Fibroblast of skin of scalp (primary cell): ENCODE results near the gene KRTAP5-6.
"Not testable (repeated sequence)": the region's sequence is repeated elsewhere in the genome, so short reads cannot be mapped to it uniquely, and the experiment has no call there.

ENCODE experiments used
- DNase-seq: peaks from one replicate; pipeline ENCODE4 v3.0.0-alpha.2; 2013

Gene KRTAP5-6

DNA sequence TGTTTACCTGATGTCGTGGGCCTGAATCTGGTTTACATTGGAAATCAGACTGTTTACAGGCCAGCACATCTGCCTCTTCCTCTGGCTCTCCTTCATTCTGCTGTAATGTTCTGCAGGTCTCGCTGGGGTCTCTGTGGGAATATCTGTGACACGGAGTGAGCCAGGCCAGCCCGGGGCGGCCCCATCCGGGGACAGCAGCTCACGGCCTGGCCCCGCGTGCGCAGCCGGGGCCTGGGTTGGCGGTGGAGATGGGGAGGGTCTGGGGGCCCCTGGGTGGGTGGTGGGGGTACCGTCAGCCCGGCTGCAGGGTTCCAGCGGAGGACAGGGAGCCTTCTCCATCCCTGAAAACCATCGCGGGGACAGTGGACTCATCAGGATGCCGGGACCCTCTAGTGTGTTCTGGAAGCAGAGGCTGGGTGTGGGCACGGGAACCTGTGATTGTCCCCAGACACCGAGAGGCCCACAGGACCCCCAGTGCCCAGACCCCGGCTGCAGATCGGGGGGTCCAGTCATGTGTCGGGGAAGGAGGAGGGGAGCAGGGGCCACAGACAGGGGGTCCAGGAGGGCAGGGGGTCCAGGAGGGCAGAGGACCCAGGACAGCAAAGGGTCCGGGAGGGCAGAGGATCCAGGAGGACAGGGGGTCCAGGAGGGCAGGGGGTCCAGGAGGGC is 13.0 kb upstream of the KRTAP5-6 start:
- not testable (repeated sequence) for DNase-seq

DNA sequence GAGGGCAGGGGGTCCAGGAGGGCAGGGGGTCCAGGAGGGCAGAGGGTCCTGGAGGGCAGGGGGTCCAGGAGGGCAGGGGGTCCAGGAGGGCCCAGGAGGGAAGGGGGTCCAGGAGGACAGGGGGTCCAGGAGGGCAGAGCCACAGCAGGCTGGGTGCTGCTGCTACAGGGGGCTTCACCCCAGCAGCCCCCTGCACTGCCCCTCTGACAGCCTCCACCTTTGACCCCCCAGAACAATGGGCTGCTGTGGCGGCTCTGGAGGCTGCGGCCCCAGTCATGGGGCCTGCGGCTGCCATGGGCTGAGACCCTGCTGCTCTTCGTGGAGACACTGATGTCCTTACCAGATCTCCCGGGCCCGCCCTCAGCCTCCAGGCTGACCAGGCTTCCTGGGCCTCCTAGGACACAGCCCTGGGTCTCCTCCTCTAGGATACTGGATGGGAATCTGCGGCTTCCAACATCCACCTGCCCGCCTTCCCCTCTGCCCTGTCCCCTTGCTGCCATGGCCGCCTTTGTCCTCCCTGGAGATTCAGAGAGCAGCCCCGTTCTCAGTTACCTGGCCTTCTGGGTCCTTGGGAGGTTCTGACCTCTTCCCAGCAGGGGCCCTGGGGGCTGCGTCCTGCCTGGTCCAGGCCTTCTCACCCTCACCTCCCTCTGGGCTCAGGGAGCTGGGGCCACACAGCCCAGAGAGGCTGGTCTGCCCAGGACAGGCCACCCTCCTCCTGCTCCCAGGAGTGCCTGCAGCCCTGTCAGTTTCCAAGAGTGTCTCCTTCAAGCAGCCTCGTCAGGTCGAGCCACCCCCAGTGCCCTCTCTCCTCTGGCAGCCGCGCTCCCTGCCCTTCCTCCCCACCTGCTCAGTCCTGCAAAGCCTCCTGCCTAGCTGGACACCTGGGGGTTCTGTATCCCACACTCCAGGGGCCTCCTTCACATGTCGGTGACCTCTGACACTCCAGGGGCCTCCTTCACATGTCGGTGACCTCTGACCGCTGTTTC is 11.8 kb upstream of the KRTAP5-6 start:
- not testable (repeated sequence) for DNase-seq

DNA sequence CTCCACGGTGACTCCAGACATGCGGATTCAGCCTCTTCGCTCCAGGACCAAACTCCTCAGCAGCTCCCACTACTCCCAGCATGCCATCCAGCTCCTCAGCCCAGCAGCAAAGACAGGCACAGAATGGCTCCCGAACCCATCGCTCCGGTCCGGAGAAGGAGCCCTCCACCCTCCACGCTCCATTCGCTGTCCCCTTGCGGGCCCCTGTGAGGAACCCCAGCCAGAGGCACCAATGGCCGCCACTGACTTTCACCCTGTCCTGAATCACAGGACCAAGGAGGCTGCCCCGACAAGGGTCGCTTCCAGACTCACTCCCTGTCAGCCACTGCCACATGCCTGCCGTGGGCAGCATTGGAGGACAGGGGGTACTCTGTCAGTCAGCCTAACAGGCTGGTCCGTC is 10.8 kb upstream of the KRTAP5-6 start:
- not testable (repeated sequence) for DNase-seq

DNA sequence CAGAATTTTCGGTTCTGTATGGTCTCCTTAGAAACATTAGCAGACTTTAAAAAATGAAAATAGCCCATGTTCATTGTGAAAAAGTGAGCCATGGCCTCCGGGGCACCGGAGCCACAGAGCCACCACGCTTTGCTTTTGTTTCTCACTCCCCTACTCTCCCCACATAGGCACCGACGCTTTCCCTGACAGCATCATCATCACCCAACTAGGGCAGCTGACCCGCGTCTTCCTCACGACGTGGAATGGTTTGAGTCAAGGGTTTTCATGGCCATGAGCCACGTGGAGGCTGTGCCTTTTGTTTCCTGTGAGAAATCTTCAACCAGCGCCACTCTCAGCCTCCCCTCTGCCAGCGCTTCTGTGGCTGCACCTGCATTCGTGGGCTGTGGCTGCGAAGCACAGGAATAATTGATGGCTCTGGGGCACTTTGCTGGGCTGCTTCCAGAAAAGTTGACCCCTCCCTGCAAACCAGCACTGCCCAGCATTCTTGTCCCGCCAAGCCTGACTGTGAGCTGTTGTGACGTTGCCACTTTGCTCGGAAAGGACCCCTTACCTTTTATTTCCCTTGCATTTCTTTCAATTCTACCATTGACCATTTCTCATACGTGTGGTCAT is 8.6 kb upstream of the KRTAP5-6 start:
- not testable (repeated sequence) for DNase-seq

DNA sequence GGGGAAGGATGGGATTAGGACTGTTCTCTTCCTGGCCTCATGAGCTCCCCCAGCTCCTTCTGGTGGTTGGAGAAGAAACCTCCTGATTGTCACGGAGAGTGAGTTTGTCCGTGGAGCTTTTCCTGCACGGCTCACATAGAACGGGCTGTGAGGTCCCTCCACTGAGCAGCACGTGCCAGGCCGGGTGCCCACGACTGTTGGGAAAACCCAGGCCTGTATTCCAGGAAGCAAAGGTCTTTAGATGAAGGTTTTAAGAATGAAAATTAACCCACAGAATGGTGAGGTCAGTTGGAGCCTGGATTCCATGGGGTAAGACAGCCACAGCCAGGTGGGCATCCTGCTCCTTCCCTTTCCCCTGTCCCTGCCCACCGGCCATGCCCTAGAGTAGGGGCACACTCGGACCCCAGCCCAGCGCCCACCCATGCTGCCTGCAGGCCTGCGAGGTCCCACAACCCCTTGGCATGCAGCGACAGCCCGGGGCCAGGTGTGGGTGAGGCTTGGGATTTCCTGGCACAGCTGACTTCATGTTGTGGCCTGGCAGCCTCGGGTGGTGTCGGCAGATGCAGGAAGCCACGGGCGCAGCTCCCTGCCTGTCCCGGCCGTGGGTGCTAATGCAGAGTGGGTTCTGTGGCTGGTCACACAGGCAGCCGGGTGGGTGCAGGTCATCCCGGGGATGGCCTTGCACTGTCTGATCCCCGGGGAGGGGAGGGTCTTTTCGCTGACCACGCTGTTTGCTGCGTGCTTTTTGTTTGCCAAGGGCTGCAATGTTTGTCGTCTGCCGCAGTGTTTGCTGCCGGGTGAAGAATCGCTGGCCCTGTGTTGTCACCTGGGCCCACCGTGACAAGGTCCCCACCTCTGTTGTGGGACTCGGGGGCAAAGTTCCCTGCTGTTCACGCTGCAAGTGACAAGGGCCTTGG is 7.5 kb upstream of the KRTAP5-6 start:
- not testable (repeated sequence) for DNase-seq

DNA sequence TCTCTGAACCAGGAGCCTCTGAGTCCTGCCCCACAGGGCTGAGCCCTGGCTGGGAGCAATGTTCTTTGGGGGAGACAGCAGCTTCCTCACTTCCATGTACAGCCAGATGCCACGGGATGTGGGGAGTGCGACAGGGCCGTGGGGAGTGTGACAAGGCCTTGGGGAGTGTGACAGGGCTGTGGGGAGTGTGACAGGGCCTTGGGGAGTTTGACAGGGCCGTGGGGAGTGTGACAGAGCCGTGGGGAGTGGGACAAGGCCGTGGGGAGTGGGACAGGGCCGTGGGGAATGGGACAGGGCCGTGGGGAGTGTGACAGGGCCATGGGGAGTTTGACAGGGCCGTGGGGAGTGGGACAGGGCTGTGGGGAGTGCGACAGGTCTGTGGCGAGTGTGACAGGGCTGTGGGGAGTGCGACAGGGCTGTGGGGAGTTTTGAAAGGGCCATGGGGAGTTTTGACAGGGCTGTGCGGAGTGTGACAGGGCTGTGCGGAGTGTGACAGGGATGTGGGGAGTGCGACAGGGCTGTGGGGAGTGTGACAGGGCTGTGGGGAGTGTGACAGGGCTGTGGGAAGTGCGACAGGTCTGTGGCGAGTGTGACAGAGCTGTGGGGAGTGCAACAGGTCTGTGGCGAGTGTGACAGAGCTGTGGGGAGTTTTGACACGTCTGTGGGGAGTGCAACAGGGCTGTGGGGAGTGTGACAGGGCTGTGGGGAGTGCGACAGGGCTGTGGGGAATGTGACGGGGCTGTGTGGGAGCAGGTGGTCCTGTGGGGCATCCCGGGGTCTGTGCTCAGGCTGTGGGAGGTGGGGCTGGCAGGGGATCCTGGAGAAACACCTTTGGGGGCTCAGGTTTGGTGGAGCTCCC is 6.6 kb upstream of the KRTAP5-6 start:
- DNase-seq = no peak

- DNase-seq = no peak
These were observed 5.7 kb upstream of the KRTAP5-6 start for GRCh38 chr11:1691026-1691877.

GRCh38 chr11:1691878-1692707 is 4.9 kb upstream of the KRTAP5-6 start:
- DNase-seq = no peak

DNA sequence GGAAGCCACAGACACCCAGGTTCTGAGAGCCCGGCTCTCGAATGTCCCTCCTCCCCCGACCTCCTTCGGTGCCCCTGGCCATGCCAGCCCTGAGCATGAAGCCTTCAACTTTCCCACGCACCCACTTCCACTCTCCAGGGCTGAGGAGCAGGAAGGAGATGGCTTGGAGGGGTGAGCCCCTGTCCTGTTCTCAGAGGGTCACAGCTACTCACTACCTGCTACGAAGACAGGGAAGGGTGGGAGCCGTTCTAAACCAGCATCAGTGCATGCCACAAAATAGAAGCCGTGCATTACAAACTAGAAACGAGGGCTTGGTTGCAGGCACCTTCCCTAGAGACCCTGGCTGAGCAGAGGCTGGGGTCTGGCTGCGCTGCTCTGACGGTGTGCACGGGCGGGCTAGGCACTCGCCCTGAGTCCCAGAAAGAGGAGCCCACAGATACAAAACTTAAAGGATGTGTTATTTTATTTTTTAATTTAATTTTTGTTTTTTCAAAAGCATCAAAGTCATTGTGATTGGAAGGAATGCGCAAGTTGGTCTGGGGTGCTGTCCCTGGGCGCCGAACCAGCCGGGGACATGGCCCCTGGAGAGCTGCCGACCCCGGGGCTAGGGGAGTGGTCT is 4.2 kb upstream of the KRTAP5-6 start:
- no peak for DNase-seq

- DNase-seq = peak; percentile 72
These were observed 3.5 kb upstream of the KRTAP5-6 start for GRCh38 chr11:1693327-1694063.

DNA sequence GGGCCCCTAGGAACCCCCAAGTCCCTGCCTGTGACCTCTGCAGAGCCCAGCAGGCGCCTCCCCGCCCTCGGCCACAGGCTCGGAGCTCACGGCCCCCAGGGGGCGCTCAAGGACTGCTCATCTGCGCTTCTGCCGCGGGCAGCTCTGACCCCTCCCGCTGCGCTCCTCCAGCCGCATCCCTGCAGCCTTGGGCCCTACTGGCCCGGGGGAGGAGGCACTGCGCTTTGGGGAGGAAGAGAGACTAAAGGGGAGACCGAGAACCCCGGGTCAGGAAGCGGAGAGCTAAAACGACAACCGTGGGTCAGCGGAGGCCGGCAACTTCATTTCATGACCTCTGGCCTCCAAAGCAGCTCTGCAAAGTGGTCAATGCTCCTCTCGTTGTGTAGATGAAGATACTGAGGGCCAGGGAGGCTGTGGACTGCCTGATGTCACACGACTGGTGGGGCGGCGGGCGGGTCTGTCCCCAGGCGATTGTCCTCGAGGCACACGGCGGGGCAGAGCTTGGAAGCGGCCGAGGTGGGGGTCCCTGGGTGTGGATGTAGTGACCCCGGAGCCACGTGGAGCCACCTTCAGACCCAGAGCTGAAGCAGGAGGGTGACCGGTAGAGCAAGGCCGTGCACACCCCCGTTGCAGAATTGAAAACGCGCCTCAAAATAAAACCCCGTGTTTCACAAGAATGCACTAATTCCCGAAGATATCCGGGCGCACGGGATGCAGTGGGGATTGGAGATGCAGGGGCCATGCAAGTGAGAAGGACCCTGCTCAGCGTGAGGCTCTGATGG is 2.7 kb upstream of the KRTAP5-6 start:
- peak; percentile 81 for DNase-seq

DNA sequence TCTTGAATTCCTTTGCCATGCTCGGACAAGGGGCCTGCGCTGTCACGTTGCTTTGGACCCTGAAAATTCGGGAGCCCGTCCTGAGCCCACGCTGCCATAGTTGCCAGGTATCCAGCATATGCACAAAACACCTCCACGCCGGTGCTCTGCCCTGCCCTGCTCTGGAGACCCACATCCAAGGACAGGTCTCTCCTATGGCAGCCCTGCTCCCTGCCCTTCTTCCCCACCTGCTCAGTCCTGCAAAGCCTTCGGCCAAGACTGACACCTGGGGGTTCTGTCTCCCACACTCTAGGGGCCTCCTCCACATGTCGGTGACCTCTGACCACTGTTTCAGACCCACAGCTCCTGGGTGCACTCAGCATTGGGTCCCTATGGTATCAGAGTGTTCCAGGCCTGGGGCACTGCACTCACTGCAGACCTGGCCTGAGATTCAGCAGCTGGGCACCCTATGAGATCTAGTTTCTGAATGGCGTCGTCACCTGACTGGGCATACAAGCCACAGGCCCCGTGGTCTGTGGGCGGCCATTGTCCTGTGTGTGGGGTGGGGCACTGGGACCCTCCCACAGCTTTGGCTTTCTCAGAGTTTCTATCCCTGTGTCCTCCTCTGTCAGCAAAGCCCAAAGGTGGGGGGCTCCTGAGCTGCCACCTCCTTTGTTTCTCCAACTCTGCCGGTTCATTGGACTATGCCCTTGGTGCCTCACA is 2.0 kb upstream of the KRTAP5-6 start:
- DNase-seq = no peak

- no peak for DNase-seq
These were observed 1.4 kb upstream of the KRTAP5-6 start for GRCh38 chr11:1695548-1696108.

- no peak for DNase-seq
These were observed 2.8 kb downstream of the KRTAP5-6 start for GRCh38 chr11:1699771-1700170.

DNA sequence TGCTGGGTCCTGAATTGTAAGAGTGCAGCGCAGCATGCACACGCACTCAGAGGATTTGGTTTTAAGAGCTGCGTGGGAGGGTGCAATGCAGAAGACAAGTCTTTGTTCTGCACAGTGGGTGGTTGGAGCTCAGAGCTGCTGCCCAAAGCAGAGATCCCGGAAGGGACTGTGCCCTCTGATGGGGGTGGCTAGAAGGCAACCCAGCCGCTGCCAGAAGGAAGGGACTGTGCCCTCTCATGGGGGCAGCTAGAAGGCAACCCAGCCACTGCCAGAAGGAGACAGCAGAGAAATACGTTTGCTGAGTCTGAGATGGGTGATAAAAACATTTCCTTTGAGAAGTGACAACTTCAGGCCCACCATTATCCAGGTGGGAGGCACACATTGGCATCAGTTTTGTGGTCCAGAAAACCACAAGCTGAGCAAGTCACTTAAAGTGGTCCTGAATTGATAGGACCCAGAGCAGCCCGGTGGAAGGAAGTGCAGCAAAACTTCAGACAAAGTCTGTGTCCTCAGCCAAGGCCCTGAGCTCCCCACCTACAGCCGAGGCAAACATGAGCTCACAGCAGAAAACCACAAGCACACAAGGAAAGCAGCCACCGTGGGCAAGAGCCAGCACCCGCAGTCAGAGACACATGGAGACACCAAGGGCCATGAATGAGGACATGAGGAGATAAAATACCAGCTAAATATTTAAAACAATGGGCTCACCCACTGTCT is 4.3 kb downstream of the KRTAP5-6 start:
- no peak for DNase-seq
